Neutrophil (primary cell): Measurements from ENCODE around the gene NPHP4.

Experiments
- H3K27ac ChIP-seq: fragments of 200-600 bp; sonication (generic); 2 replicates; pipeline ENCODE4 v1.5.1; 2016; ENCODE audit warnings: mild to moderate bottlenecking, moderate library complexity
- H3K27me3 ChIP-seq: fragments of 200-600 bp; sonication (generic); 2 replicates; pipeline ENCODE4 v1.6.0; 2016; ENCODE audit warnings: mild to moderate bottlenecking
- H3K36me3 ChIP-seq: fragments of 200-600 bp; sonication (generic); 2 replicates; pipeline ENCODE4 v1.5.1; 2017
- H3K4me1 ChIP-seq, 2 experiments: fragments of 200-600 bp in 1 of 2; sonication (generic) in 1 of 2; 1 replicate in 1 of 2; 2 replicates in 1 of 2; pipeline versions ENCODE4 v1.5.1 to v1.6.1; 2013 to 2016; ENCODE audit warnings: low read depth in 1 of 2, low read length in 1 of 2, mild to moderate bottlenecking in 1 of 2, moderate library complexity in 1 of 2; ENCODE audit not compliant: control insufficient read depth in 1 of 2, insufficient read depth in 1 of 2
- H3K4me3 ChIP-seq, 2 experiments: fragments of 200-600 bp in 1 of 2; sonication (generic) in 1 of 2; 1 replicate in 1 of 2; 2 replicates in 1 of 2; pipeline ENCODE4 v1.5.1; 2013 to 2016; ENCODE audit warnings: low read depth in 1 of 2, low read length in 1 of 2, mild to moderate bottlenecking in 1 of 2, moderate library complexity in 1 of 2
- H3K9me3 ChIP-seq: fragments of 200-600 bp; sonication (generic); 2 replicates; pipeline ENCODE4 v1.5.1; 2016
- CTCF ChIP-seq: fragments of 200-600 bp; sonication (generic); IDR thresholded peaks from 2 replicates; pipeline ENCODE4 v1.5.1; 2016; ENCODE audit warnings: antibody characterized with exemption

NPHP4 gene

GRCh38 chr1:6033986-6034749 lies 41.9 kb upstream of the NPHP4 start:
- H3K27ac ChIP-seq: peak overlapping the region; percentile 68
- no peak overlapping the region for H3K4me3 ChIP-seq
- TF ChIP-seq CTCF: peak; percentile 87
- no peaks in the 10 kb centered on the region for H3K9me3 ChIP-seq
- peaks cover 32% of the 10 kb centered on the region for H3K36me3 ChIP-seq
- H3K27me3 ChIP-seq: no peaks in the 10 kb centered on the region
- peaks cover 45 to 64% of the 10 kb centered on the region in 2 experiments for H3K4me1 ChIP-seq

GRCh38 chr1:6033124-6033523 lies 40.9 kb upstream of the NPHP4 start:
- peaks cover 32% of the 10 kb centered on the region for H3K36me3 ChIP-seq

GRCh38 chr1:6030547-6031261 lies 38.5 kb upstream of the NPHP4 start:
- Histone ChIP-seq H3K27ac (peak overlapping the region; percentile 99), H3K9me3 (no peaks in the 10 kb centered on the region), H3K4me1 (peaks cover 62 to 78% of the 10 kb centered on the region in 2 experiments), H3K4me3 (peak overlapping the region in 1 of 2 experiments; percentile 14), H3K27me3 (no peaks in the 10 kb centered on the region), H3K36me3 (peaks cover 15% of the 10 kb centered on the region)
- TF ChIP-seq CTCF: no peak

More at GRCh38 chr1:6033124-6033523, 40.9 kb upstream of the NPHP4 start:
- H3K4me1 ChIP-seq: peaks cover 45 to 64% of the 10 kb centered on the region in 2 experiments
- H3K27ac ChIP-seq: peak overlapping the region; percentile 29
- no peak for TF ChIP-seq CTCF
- no peak overlapping the region for H3K4me3 ChIP-seq
- no peaks in the 10 kb centered on the region for H3K9me3 ChIP-seq
- no peaks in the 10 kb centered on the region for H3K27me3 ChIP-seq

GRCh38 chr1:6030132-6030531 lies 37.9 kb upstream of the NPHP4 start:
- H3K27me3 ChIP-seq: no peaks in the 10 kb centered on the region
- no peaks in the 10 kb centered on the region for H3K9me3 ChIP-seq
- TF ChIP-seq CTCF: no peak
- H3K27ac ChIP-seq: peak overlapping the region; percentile 99
- H3K4me3 ChIP-seq: peak overlapping the region in 1 of 2 experiments; percentile 14
- H3K36me3 ChIP-seq: peaks cover 10% of the 10 kb centered on the region
- H3K4me1 ChIP-seq: peaks cover 68 to 84% of the 10 kb centered on the region in 2 experiments

GRCh38 chr1:6029351-6029750 lies 37.1 kb upstream of the NPHP4 start:
- H3K4me3 ChIP-seq: peak overlapping the region; percentile 65 to 81
- peak overlapping the region; percentile 99 for H3K27ac ChIP-seq
- H3K4me1 ChIP-seq: peaks cover 71 to 82% of the 10 kb centered on the region in 2 experiments

More at GRCh38 chr1:6029351-6029750, 37.1 kb upstream of the NPHP4 start:
- H3K9me3 ChIP-seq: no peaks in the 10 kb centered on the region
- no peaks in the 10 kb centered on the region for H3K27me3 ChIP-seq
- H3K36me3 ChIP-seq: peaks cover 2% of the 10 kb centered on the region
- no peak for TF ChIP-seq CTCF
